CD1c-positive myeloid dendritic cell (primary cell): ENCODE results near the gene RNF187.

Experiments used
- DNase-seq: peaks from one replicate; pipeline ENCODE4 v3.0.0-alpha.2; 2016; ENCODE audit errors: extremely low spot score

Gene RNF187

DNA sequence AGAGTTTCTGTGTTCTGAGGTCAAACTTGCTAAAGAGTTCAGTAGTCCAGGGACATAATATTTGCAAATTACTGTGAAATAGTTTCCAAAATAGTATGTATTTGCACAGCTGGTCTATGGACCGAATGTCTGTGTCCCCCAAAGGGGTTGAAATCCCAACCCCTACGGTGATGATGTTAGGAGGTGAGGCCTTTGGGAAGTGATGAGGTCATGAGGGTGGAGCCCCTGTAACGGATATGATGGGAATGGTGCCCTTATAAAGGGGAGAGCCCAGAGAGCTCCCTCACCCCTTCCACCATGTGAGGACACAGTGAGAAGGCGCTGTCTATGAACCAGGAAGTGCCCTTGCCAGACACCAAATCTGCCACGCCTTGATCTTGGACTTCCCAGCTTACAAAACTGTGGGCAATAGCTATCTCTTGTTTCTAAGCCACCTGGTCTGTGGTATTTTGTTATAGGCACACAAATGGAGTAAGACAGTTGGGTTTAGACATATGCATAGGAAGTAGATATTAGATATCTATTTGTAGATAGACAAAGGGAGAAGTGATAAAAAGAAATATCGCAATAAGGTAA is 21.7 kb downstream of the RNF187 start:
- no peak for DNase-seq

DNA sequence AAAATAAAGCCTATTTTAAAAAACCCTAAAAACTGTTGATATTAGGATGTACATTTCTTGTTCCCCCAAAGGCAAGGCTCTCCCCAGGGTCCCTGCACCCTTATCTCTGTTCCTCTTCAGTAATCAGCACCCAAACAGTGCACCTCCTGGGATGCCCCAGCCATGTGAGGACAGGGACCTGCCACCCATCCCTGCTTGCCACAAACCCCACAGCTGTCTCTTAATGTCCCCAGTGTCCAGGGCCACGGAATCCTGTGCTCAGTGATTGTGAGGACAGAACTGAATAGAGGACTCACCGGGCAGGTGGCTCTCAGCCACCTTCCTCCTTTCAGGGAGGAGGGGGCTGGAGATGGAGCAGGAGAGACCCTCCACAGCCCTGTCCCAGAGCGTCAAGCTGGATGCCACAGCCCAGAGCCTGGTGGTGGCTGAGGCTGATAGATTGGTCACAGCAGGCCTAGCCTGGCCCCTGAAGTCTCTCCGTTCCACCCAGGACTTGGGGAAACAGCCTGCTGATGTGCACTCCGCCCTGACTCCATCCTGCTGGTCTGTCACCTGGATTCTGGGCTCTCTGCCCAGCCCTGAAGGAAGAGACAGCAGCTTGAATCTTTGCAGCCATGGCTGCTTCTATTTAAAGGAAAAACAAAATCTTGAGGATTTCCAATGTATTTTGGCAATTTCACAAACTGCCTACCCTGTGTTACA is 23.1 kb downstream of the RNF187 start:
- no peak for DNase-seq

DNA sequence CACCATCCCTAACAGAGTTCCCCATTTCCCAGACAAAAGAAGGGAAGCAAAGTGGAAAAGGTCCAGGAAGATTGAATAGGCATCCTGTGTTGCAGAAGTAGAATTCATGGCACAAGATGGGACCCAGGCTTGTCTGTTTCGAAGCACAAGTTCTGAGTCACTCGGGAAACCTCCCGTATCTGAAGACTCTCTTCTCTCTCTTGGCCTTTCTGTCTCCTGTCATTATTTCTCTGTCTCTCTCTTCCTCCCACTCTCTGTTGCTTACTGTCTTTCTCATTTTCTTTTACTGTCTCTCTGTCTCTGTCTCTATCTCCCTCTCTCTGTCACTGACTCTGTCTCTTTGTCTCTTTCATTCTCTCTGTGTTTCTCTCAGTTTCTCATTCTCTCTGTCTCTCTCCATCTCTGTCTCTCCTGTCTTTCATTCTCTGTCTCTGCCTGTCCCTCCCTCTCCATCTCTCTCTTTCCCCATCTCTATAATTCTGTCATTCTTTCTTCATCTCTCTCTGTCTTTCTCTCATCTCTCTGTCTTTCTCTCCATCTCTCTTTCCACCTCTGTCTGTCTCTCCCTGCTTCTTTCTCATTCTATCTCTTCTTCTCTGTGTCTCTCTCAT is 23.7 kb downstream of the RNF187 start:
- DNase-seq, result no peak

DNA sequence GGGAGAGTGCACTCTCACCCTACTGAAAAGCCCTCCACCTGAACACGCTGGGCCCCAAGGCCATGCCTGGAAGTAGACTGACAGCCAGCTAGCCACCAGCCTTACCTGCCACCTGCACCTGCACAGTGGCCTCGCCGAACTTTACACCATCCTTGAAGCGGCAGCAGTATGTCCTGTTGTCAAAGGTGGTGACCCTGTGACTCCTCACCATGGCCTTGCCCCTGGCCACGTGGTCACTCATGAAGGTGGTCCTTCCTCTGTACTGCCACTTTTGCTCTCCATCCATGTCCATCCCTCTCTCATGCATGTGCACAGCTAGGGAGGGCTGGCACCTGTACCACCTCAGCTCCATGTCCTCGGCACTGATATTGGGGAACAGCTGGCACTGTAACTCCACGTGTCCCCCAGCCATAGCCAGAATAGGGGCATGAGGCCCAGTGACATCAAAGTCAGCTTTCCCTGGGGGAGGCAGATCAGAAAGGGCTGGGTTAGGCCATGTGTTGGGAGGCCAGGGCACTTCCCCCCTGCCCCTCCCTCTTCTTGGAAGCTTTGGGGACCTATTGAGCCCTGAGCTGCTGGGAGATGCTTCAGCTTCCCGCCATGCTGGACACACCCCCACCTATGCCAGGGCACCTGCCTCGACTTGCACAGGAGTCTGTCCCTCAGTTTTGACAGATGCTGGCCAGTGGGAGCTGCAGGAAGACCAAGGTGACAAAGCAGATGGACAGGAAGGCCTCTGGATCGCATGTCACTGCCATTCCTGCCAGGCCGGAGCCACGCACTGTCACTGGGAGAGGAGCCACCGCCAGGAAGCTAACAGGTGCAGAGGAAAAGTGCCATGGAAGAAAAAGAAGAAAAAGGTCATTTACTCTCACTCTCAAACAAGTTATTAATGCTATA is 24.6 kb downstream of the RNF187 start:
- DNase-seq, result no peak

DNA sequence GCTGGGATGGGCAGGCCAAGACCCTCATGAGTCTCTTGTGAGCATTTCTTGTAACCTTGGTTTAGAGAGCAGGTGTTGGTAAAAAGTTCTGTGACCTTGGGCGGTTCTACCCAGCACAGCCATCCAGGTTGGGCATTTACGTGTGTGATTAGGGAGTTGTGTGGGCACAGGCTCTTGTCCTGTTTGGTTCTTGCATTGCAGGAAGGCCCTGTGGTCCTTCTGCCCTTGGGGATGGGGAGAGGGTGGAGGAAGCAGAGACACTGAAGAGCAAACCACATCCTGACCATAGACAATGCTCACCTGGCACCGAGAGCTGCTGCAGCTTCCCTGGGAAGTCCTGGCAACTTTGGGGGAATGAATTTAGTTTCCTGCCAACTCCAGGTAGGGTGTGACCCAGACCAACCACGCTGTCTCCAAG is 25.6 kb downstream of the RNF187 start:
- no peak for DNase-seq

DNA sequence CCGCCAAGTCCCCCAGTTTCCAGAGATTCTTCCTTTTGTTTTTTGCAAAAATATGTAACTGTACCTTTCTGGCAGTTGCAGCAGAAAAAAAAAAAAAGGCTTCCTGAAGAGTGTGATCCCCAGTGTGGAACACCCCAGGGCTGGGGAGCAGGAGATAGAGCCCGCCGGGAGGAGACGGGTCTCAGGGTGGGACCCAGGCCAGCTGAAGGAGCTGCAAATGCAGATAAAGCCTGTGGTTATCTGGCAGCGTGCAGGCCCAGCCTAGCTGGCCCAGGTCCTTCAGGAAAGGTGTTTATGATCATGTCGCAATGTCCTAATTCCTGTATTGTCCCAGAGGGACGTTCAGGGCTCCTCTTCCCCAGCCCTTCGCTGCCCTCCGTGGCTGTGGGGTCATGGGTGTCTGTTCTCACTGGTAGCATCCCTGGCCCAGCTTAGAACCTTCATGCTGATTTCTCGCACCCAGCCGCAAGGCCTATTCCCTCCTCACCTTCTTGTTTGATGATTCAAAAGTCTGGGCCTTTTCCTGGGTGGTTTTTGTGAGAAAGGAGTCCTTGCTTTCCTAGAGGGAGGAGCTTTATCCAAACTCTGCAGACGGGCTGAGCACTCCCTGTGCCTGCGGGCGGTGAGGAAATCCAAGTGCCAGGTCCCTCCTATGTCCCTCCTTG is 26.2 kb downstream of the RNF187 start:
- no peak for DNase-seq

DNA sequence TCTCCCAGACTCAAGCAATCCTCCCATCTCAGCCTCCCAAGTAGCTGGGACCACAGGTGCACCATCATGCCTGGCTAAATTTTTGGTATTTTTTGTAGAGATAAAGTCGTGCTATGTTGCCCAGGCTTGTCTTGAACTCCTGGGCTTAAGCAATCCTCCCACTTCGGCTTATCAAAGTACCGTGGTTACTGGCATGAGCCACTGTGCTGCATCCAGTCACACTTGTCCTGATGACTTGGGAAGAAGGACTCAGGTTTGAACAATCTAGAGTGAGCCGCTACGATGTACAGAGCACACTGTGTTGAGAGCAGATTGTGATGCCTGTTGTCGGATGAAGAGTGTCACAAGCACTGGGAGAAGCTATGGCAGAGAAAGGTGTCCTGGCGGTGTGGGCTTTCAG is 27.2 kb downstream of the RNF187 start:
- DNase-seq, result no peak

DNA sequence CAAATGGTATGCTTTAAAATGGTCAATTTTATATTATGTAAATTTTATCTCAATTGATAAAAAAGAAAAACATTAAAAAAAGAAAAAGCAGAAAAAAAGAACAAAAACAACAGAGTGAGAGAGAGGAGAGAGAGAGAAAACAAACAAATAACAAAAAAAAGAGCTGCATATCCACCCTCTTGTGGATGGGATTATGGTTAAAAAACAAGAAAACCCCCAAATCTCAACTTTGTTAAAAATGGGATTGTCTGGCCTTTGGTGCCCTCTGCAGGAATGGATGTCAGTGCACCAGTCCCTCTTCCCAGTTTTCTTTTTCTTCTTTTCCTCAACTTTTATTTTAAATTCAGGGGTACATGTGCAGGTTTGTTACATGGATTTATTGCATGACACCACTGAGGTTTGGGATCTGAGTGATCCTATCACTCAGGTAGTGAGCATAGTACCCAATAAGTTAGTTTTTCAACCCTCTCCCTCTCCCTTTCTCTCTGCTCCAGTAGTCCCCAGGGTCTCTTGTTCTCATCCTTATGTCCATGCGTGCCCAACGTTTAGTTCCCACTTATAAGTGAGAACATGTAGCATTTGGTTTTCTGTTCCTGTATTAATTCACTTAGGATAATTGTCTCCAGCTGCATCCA is 28.1 kb downstream of the RNF187 start:
- DNase-seq, result peak; percentile 44

DNA sequence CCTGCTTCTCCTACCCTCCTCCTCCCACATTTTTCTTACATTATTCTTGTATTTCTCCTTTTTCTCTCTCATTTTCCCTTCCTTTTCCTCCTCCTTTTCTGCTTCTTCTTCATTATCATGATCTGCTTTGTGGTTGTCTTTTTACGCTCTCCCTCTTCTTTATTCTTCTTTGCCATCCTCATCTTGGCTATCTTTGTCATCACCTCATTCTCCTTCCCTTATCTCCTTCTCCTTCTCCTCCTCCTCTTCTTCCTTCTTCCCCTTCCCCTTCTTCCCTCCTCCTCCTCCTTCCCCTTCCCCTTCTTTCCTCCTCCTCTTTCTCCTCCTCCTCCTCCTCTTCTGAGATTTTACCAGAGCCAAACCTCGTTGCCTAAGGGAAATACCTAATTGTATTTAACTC is 30.5 kb downstream of the RNF187 start:
- DNase-seq, result no peak

DNA sequence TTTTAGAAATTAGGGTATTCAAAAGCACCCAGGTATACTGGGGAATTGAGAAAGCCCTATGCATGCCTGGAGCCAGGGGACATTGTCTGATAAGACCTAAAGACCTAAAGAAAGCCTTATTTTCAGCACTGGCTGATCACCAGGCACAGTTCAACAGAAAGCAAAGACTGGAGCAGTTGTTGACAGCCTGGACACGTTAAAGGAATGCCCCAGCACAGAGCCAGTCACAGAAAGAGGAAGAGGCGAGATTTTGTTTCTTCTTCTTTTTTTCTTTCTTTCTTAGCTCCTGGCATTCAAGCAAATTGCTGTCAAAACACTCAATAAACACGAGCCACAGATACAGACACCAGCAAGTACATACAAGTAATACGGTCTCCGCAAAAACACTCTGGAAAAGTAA is 40.4 kb downstream of the RNF187 start:
- no peak for DNase-seq

DNA sequence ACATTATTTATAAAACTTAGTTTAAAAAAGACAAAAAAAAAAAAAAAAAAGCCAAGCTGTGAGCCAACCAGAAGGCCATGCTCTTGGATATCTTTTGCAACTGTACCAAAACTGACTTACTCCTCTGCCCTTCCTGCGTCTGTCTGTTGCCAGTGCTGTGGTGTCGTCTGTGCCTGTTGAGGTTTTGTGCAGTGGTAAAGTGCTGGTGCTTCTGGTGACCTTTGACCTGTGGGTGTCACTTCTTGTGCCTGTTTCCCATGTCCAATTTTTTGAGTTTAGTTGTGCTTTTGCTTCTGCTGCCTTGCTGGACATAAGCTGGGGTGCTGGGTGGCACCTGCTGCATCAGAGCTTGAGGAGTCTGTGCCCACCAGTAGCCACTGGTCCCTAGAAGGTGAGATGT is 41.4 kb downstream of the RNF187 start:
- DNase-seq, result no peak

DNA sequence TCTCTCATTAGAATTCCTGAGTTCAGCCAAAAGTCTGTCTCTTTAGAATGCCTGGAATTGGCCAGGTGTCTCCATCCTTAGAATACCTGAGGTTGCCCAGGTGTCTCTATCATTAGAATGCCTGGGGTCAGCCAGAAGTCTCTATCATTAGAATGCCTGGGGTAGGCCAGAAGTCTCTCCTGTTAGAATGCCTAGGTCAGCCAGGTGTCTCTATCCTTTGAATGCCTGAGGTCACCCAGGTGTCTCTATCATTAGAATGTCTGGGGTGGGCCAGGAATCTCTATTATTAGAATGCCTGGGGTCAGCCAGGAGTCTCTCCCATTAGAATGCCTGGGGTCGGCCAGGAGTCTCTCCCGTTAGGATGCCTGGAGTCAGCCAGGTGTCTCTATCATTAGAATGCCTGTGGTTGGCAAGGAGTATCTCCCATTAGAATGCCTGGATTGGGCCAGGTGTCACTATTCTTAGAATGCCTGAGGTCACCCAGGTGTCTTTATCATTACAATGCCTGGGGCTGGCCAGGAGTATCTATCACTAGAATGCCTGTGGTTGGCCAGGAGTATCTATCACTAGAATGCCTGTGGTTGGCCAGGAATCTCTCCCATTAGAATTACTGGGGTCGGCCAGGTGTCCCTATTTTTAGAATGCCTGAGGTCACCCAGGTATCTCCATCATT is 43.0 kb downstream of the RNF187 start:
- no peak for DNase-seq

DNA sequence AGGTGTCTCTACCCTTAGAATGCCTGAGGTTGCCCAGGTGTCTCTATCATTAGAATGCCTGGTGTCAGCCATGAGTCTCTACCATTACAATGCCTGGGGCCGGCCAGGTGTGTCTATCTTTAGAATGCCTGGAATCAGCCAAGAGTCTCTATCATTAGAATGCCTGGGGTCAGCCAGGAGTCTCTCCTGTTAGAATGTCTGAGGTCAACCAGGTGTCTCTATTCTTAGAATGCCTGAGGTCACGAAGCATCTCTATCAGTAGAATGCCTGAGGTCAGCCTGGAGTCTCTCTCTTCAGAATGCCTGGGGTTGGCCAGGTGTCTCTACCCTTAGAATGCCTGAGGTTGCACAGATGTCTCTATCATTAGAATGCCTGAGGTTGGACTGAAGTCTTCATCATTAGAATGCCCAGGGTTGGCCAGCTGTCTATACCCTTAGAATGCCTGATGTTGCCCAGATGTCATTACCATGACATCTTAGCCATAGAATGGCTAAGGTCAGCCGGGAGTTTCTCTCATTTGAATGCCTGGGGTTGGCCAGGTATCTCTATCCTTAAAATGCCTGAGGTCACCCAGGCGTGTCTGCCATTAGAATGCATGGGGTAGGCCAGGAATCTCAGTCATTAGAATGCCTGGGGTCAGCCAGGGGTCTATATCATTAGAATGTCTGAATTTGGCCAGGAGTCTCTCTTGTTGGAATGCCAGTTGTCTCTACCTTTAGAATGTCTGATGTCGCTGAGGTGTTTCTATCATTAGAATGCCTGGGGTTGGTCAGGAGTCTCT is 44.0 kb downstream of the RNF187 start:
- no peak for DNase-seq

DNA sequence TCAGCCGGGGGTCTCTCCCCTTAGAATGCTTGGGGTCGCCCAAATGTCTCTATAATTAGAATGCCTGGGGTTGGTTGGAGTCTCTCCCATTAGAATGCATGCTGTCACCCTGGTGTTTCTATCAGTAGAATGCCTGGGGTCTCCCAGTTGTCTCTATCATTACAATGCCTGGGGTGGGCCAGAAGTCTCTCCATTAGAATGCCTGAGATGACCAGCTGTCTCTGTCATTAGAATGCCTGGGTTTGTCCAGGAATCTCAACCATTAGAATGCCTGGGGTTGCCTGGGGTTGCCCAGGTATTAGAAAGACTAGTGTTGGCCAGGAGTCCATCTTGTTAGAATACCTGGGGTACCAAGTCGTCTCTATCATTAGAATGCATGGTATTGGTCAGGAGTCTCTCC is 51.6 kb downstream of the RNF187 start:
- DNase-seq, result no peak

DNA sequence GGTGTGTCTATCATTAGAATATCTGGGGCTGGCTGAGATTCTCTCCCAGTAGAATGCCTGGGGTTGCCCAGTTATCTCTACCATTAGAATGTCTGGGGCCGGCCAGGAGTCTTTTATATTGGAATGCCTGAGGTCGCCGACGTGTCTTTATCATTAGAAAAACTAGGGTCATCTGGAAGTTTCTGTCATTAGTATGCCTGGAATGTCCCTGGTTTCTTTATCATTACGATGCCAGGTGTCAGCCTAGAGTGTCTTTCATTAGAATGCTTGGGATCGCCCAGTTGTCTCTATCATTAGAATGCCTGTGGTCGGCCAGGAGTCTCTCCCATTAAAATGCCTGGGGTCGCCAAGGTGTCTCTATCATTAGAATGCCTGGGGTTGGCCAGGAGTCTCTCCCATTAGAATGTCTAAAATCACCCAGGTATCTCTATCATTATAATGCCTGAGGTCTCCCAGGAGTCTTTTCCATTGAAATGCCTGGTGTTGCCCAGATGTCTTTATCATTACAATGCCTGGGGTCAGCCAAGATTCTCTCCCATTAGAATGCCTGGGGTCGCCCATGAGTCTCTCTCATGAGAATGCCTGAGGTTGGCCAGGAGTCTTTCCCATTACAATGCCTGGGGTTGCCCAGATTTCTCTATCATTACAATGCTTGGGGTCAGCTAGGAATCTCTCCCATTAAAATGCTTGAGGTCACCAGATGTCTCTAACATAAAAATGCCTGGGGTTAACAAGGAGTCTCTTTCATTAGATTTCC is 53.2 kb downstream of the RNF187 start:
- DNase-seq, result no peak

DNA sequence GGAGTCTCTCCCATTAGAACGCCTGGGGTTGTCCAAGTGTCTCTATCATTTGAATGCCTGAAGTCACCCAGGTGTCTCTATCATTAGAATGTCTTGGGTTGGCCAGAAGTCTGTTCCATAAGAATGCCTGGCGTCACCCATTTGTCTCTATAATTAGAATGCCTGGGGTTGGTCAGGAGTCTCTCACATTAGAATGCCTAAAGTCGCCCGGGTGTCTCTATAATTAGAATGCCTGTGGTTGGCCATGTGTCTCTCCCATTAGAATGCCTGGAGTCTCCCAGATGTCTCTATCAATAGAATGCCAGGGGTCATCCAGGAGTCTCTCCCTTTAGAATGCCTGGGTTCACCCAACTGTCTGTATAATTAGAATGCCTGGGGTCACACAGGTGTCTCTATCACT is 54.5 kb downstream of the RNF187 start:
- DNase-seq, result no peak

DNA sequence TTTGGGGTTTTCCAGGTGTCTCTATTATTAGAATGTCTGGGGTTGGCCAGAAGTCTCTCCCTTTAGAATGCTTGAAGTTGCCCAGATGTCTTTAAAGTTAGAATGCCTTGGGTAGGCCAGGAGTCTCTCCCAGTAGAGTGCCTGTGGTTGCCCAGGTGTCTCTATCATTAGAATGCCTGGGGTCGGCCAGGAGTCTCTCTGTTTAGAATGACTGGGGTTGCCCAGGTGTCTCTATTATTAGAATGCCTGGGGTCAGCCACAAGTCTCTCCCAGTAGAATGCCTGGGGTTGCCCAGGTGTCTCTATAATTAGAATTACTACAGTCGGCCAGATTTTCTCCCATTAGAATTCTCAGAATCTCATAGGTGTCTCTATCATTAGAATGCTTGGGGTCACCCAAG is 55.2 kb downstream of the RNF187 start:
- no peak for DNase-seq

DNA sequence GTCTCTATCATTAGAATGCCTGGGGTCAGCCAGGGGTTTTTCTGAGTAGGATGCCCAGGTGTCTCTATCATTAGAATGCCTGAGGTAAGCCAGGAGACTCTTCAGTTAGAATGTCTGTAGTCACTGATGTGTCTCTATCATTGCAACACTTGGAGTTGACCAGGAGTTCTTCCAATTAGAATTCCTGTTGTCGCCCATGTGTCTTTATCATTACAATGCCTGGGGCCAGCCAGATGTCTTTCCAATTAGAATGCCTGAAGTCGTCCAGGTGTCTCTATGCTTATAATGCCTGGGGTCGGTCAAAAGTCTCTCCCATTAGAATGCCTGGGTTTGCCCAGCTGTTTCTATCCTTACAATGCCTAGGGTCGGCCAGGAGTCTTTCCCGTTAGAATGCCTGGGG is 55.8 kb downstream of the RNF187 start:
- DNase-seq, result no peak

DNA sequence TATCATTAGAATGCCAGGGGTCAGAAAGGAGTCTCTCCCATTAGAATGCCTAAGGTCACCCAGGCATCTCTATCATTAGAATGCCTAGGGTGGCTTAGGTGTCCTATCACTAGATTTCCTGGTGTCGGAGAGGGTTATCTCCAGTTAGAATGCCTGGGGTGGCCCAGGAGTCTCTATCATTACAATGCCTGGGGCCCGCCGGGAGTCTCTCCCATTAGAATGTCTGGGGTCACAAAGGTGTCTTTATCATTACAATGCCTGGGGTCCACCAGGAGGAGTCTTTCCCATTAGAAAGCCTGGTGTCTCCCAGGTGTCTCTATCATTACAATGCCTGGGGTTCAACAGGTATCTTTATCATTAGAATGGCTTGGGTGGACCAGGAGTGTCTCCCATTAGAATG is 56.2 kb downstream of the RNF187 start:
- no peak for DNase-seq
